Mammary epithelial cell (primary cell): ENCODE results near the gene COX7C.

Experiments
- CTCF ChIP-seq, 2 donors: IDR thresholded peaks in 1 of 2; conservative IDR thresholded peaks in 1 of 2; 2 replicates each; pipeline ENCODE4 v1.5.1; 2011 to 2012; ENCODE audit warnings: inconsistent platforms in 2 of 2, low read length in 2 of 2, mild to moderate bottlenecking in 2 of 2, control low read depth in 1 of 2, low read depth in 1 of 2; ENCODE audit not compliant: insufficient read depth in 1 of 2; ENCODE audit errors: extremely low read depth in 1 of 2
- EZH2 ChIP-seq: IDR thresholded peaks from 2 replicates; pipeline ENCODE4 v1.6.1; 2012; ENCODE audit warnings: low read length, inconsistent platforms, borderline replicate concordance

- TF ChIP-seq CTCF (conservative IDR thresholded peaks at IDR 0.05 in 1 of 2, IDR thresholded peaks at IDR 0.05 in 1 of 2; ENCODE audit: extremely low read depth in 1 of 2, insufficient read depth in 1 of 2, low read depth in 1 of 2, low read length in 2 of 2) (no peak), EZH2 (no peak)
Observed at GRCh38 chr5:86605881-86606280, 11.9 kb upstream of the COX7C start.
